Jurkat, Clone E6-1 (cell line): ENCODE data around the gene ORC3.
"Not testable (repeated sequence)": the region's sequence is repeated elsewhere in the genome, so short reads cannot be mapped to it uniquely, and the experiment has no call there.

Experiments used
- DNase-seq: peaks from one replicate; pipeline ENCODE4 v3.0.0-alpha.2; 2011; ENCODE audit warnings: low read depth, low spot score
- H3K4me3 ChIP-seq: 2 replicates; pipeline ENCODE4 v1.5.1; 2011; ENCODE audit warnings: mild to moderate bottlenecking, low read length, control low read depth, moderate library complexity

Gene ORC3

GRCh38 chr6:87706187-87706966 is 116.4 kb downstream of the ORC3 start:
- no peak overlapping the region for H3K4me3 ChIP-seq
- no peak for DNase-seq

DNA sequence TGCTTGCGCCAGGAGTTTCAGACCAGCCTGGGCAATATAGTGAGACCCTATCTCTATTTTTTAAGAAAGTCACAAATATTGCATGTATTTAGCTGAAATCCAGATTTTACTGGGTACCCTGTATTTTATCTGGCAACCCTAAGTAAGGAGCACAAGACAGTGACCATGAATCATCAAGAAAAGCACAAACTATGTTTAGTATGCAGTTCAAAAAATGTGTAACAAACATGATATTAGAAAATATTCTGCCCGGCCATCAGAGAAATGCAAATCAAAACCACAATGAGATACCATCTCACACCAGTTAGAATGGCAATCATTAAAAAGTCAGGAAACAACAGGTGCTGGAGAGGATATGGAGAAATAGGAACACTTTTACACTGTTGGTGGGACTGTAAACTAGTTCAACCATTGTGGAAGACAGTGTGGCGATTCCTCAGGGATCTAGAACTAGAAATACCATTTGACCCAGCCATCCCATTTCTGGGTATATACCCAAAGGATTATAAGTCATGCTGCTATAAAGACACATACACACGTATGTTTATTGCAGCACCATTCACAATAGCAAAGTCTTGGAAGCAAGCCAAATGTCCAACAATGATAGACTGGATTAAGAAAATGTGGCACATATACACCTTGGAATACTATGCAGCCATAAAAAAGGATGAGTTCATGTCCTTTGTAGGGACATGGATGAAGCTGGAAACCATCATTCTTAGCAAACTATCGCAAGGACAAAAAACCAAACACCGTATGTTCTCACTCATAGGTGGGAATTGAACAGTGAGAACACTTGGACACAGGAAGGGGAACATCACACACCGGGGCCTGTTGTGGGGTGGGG is 118.9 kb downstream of the ORC3 start:
- DNase-seq, H3K4me3 ChIP-seq: not testable (repeated sequence)

DNA sequence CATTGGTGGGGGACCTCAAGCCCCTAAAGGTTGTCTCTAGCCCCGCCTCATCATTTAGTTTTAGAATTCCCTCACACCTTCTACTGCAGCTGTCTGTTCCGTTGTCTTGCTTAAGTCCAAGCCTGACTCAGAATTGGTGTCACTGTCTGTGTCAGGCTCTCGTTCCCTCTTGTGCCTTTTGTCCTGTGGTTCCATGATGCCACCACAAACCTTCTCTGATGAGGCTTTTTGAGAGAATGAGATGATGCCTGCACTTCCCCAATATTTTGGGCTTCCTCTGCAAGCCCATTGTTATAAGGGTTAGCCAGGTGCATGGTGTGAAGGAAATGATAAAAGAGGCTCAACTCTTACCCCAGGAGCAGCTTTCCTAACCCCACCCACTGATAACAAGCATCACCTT is 120.2 kb downstream of the ORC3 start:
- DNase-seq = no peak
- no peak overlapping the region for H3K4me3 ChIP-seq

DNA sequence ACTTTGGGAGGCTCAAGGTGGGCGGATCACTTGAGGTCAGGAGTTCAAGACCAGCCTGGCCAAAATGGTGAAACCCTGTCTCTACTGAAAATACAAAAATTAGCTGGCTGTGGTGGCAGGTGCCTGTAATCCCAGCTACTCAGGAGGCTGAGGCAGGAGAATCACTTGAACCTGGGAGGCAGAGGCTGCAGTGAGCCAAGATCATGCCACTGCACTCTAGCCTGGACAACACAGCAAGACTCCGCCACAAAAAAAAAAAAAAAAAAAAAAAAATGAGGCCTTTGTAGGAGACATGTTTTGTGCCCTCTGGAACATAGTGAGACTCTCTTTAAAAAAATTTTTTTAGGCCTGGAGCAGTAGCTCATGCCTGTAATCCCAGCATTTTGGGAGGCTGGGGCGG is 122.8 kb downstream of the ORC3 start:
- not testable (repeated sequence) for H3K4me3 ChIP-seq, DNase-seq

DNA sequence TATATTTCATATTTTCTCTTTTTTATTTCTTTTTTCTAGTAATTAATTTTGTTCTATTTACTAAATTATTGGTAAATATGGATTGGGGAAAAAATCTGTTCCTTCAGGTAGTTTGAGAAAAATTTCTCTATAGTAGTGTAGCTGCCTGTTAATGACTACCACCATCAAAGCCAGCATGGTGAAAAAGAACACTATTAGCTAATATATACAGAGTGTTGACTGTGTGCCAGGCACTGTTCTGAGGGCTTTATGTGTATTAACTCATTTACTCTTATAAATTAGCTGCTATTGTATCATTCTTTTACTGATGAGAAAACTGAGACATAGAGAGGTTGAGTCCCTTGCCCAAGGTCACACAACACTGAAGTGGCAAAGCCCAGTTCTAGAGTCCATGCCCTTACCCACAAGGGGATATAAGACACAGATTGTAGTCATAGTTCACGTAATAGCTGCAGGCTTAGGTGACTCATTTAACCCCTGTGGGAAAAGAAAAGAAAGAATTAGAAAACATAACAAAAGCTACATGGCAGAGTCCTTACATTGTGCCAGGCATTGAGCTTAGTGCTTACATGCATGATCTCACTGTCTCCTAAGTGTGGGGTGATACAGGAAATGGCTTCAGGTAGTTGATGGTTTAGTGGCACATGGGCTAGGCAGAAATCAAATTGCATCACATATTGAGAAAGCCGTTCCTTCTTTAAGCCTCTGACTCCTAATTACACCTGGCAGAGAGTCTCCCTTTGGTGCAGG is 124.3 kb downstream of the ORC3 start:
- no peak overlapping the region for H3K4me3 ChIP-seq
- no peak for DNase-seq
